H9 (cell line): ENCODE data around the gene HMOX1. TPM values are rescaled to one million over a fixed set of nuclear protein-coding genes. Genes with fewer than 3 reads are reported as not detected.

ENCODE experiments used
- DNase-seq: peaks from one replicate; pipeline ENCODE4 v3.0.0-alpha.2; 2017
- H2AFZ ChIP-seq: one replicate; pipeline ENCODE4 v1.6.1; 2013; ENCODE audit warnings: mild to moderate bottlenecking, low read length, control low read depth, moderate library complexity
- H2AK5ac ChIP-seq: 2 replicates; pipeline ENCODE4 v1.6.1; 2013; ENCODE audit warnings: low read length, control low read depth, mixed read lengths; ENCODE audit not compliant: insufficient read length
- H2BK120ac ChIP-seq: one replicate; pipeline ENCODE4 v1.6.1; 2013; ENCODE audit warnings: low read depth, mild to moderate bottlenecking, low read length, control low read depth, inconsistent platforms; ENCODE audit not compliant: poor library complexity, severe bottlenecking
- H2BK12ac ChIP-seq: 2 replicates; pipeline ENCODE4 v1.6.1; 2013; ENCODE audit warnings: low read length, control low read depth, mixed read lengths, low read depth; ENCODE audit not compliant: insufficient read length
- H2BK15ac ChIP-seq: 2 replicates; pipeline ENCODE4 v1.6.1; 2013; ENCODE audit warnings: low read depth, low read length, control low read depth
- H2BK20ac ChIP-seq: one replicate; pipeline ENCODE4 v1.6.1; 2013; ENCODE audit warnings: low read depth, mild to moderate bottlenecking, low read length, control low read depth, inconsistent platforms; ENCODE audit not compliant: poor library complexity, severe bottlenecking
- H2BK5ac ChIP-seq: 2 replicates; pipeline ENCODE4 v1.6.1; 2013; ENCODE audit warnings: low read length, control low read depth, mixed read lengths; ENCODE audit not compliant: insufficient read length
- H3K14ac ChIP-seq: 2 replicates; pipeline ENCODE4 v1.6.1; 2013; ENCODE audit warnings: low read length, control low read depth; ENCODE audit not compliant: insufficient read depth
- H3K18ac ChIP-seq: 2 replicates; pipeline ENCODE4 v1.6.1; 2013; ENCODE audit warnings: low read depth, mild to moderate bottlenecking, mixed read lengths, low read length, control low read depth; ENCODE audit not compliant: insufficient read length
- H3K23ac ChIP-seq: 2 replicates; pipeline ENCODE4 v1.6.1; 2013; ENCODE audit warnings: low read length, control low read depth, mixed read lengths, low read depth; ENCODE audit not compliant: insufficient read length
- H3K23me2 ChIP-seq: 2 replicates; pipeline ENCODE4 v1.6.1; 2013; ENCODE audit warnings: low read depth, mild to moderate bottlenecking, mixed read lengths, low read length, control low read depth; ENCODE audit not compliant: insufficient read length, poor library complexity, severe bottlenecking
- H3K27ac ChIP-seq: 2 replicates; pipeline ENCODE4 v1.5.1; 2013; ENCODE audit warnings: low read length, control low read depth, mixed read lengths, low read depth; ENCODE audit not compliant: insufficient read length
- H3K27me3 ChIP-seq: 2 replicates; pipeline ENCODE4 v1.6.1; 2013; ENCODE audit warnings: low read length, control low read depth, inconsistent platforms; ENCODE audit not compliant: insufficient read depth
- H3K4ac ChIP-seq: 2 replicates; pipeline ENCODE4 v1.6.1; 2013; ENCODE audit warnings: low read depth, mild to moderate bottlenecking, control low read depth, inconsistent platforms, low read length, moderate library complexity
- H3K4me1 ChIP-seq: 2 replicates; pipeline ENCODE4 v1.6.1; 2013; ENCODE audit warnings: low read length, control low read depth, inconsistent platforms; ENCODE audit not compliant: insufficient read depth
- H3K4me2 ChIP-seq: 2 replicates; pipeline ENCODE4 v1.6.1; 2013; ENCODE audit warnings: low read length, control low read depth, mixed read lengths; ENCODE audit not compliant: insufficient read length, insufficient read depth
- H3K56ac ChIP-seq: 2 replicates; pipeline ENCODE4 v1.6.1; 2013; ENCODE audit warnings: low read depth, mild to moderate bottlenecking, mixed read lengths, low read length, control low read depth; ENCODE audit not compliant: insufficient read length
- H3K79me1 ChIP-seq: 2 replicates; pipeline ENCODE4 v1.6.1; 2013; ENCODE audit warnings: low read depth, mild to moderate bottlenecking, moderate library complexity, low read length, control low read depth, inconsistent platforms; ENCODE audit not compliant: insufficient read depth, poor library complexity, severe bottlenecking
- H3K79me2 ChIP-seq: 2 replicates; pipeline ENCODE4 v1.6.1; 2013; ENCODE audit warnings: low read length, control low read depth, inconsistent platforms; ENCODE audit not compliant: insufficient read depth
- H3K9ac ChIP-seq: 2 replicates; pipeline ENCODE4 v1.6.1; 2013; ENCODE audit warnings: low read length, control low read depth, mixed read lengths; ENCODE audit not compliant: insufficient read length; ENCODE audit errors: extremely low read depth
- H3K9me3 ChIP-seq: one replicate; pipeline ENCODE4 v1.6.1; 2013; ENCODE audit warnings: low read depth, low read length, inconsistent platforms; ENCODE audit not compliant: control insufficient read depth
- H3T11ph ChIP-seq: one replicate; pipeline ENCODE4 v1.6.1; 2013; ENCODE audit warnings: mild to moderate bottlenecking, low read length, control low read depth, inconsistent platforms
- H4K20me1 ChIP-seq: one replicate; pipeline ENCODE4 v1.6.1; 2013; ENCODE audit not compliant: control insufficient read depth, insufficient read length, insufficient read depth
- H4K5ac ChIP-seq: 2 replicates; pipeline ENCODE4 v1.6.1; 2013; ENCODE audit warnings: low read depth, mild to moderate bottlenecking, mixed read lengths, low read length, control low read depth; ENCODE audit not compliant: insufficient read length
- H4K8ac ChIP-seq: replicated peaks from 2 replicates; pipeline ENCODE4 v1.6.1; 2013; ENCODE audit warnings: low read length, control low read depth, mixed read lengths, low read depth; ENCODE audit not compliant: insufficient read length
- H4K91ac ChIP-seq: 2 replicates; pipeline ENCODE4 v1.6.1; 2013; ENCODE audit warnings: low read depth, mild to moderate bottlenecking, moderate library complexity, mixed read lengths, low read length, control low read depth; ENCODE audit not compliant: insufficient read length
- H3K27ac Mint-ChIP-seq, 3 experiments: 2 replicates in 2 of 3; 3 replicates in 1 of 3; pipeline ENCODE4 v1.8.0; 2020 to 2021; ENCODE audit warnings: mixed read lengths in 3 of 3, mild to moderate bottlenecking in 1 of 3, moderate library complexity in 1 of 3
- H3K27me3 Mint-ChIP-seq: 2 replicates; pipeline ENCODE4 v1.8.0; 2021; ENCODE audit warnings: low read depth, mild to moderate bottlenecking, moderate library complexity, mixed read lengths
- H3K36me3 Mint-ChIP-seq, 3 experiments: 2 replicates in 2 of 3; 3 replicates in 1 of 3; pipeline ENCODE4 v1.8.0; 2020 to 2021; ENCODE audit warnings: low read depth in 3 of 3, mixed read lengths in 3 of 3; ENCODE audit not compliant: insufficient read depth in 1 of 3
- H3K4me1 Mint-ChIP-seq, 2 experiments: 2 replicates each; pipeline ENCODE4 v1.8.0; 2020; ENCODE audit warnings: mixed read lengths in 2 of 2
- H3K4me3 Mint-ChIP-seq, 2 experiments: 2 replicates in 1 of 2; 3 replicates in 1 of 2; pipeline ENCODE4 v1.8.0; 2020 to 2021; ENCODE audit warnings: mild to moderate bottlenecking in 2 of 2, mixed read lengths in 2 of 2, moderate library complexity in 1 of 2
- H3K9me3 Mint-ChIP-seq, 2 experiments: 2 replicates in 1 of 2; 3 replicates in 1 of 2; pipeline ENCODE4 v1.8.0; 2020; ENCODE audit warnings: mild to moderate bottlenecking in 2 of 2, mixed read lengths in 2 of 2, moderate library complexity in 1 of 2
- WGBS: extraction: QIAGEN DNeasy Blood & Tissue Kit; methylation state at CpG from one replicate; pipeline ENCODE4 v1.1.7; 2013; ENCODE audit warnings: missing lambda C conversion rate, low lambda C conversion rate, mixed read lengths; ENCODE audit not compliant: insufficient read length; ENCODE audit errors: extremely low coverage; 5-methylcytosine and 5-hydroxymethylcytosine counted together
- total RNA-seq: library from RNA; stranded (reverse); gene quantifications from 2 replicates; pipeline ENCODE4 v1.2.1, GENCODE V29; 2021
- TF ChIP-seq, protein P1 (sequence below): fragments of 200-600 bp; sonication (generic); conservative IDR thresholded peaks from 3 replicates; pipeline ENCODE4 v1.8.0; 2021; ENCODE audit warnings: antibody characterized with exemption, mild to moderate bottlenecking

HMOX1 gene
- total RNA-seq, 1 experiment from 2014 or later = 22.7 TPM

DNA sequence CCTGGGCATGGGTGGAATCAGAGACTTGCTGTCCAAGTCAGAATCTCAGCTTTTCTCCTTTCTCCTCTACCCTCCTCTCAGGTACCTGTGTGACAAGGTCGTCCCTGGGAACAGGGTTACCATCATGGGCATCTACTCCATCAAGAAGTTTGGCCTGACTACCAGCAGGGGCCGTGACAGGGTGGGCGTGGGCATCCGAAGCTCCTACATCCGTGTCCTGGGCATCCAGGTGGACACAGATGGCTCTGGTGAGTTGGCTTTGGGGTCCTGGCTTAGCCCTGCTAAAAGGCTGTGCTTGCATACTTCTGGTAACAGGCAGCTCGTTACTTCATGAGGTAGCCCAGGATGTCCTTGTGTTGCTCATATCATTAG lies 29.8 kb downstream of the HMOX1 start:
- Histone ChIP-seq H2AFZ (no peak overlapping the region), H3K4me1 (no peaks in the 10 kb centered on the region), H3K9me3 (no peaks in the 10 kb centered on the region), H3K23ac (no peak overlapping the region), H3K23me2 (no peaks in the 10 kb centered on the region), H3K4me2 (no peak overlapping the region), H3K79me2 (no peaks in the 10 kb centered on the region), H4K5ac (no peak overlapping the region), H2BK5ac (no peak overlapping the region), H4K8ac (no peak overlapping the region), H2BK20ac (no peak overlapping the region), H3T11ph (no peak overlapping the region), H3K18ac (no peak overlapping the region), H2AK5ac (no peak overlapping the region), H3K27me3 (no peaks in the 10 kb centered on the region), H2BK120ac (no peak overlapping the region), H3K9ac (no peak overlapping the region), H3K56ac (no peak overlapping the region), H2BK12ac (no peak overlapping the region), H3K4ac (no peak overlapping the region), H3K27ac (no peak overlapping the region), H4K91ac (no peak overlapping the region), H3K79me1 (no peaks in the 10 kb centered on the region), H4K20me1 (no peaks in the 10 kb centered on the region), H3K14ac (no peak overlapping the region), H2BK15ac (no peak overlapping the region)
- WGBS = no CpG with 5 or more reads among the region's 6 CpGs
- H3K27me3 Mint-ChIP-seq = no peaks in the 10 kb centered on the region
- no peak overlapping the region for H3K27ac Mint-ChIP-seq
- no peaks in the 10 kb centered on the region for H3K9me3 Mint-ChIP-seq
- H3K4me1 Mint-ChIP-seq = no peaks in the 10 kb centered on the region
- TF ChIP-seq, protein P1, sequence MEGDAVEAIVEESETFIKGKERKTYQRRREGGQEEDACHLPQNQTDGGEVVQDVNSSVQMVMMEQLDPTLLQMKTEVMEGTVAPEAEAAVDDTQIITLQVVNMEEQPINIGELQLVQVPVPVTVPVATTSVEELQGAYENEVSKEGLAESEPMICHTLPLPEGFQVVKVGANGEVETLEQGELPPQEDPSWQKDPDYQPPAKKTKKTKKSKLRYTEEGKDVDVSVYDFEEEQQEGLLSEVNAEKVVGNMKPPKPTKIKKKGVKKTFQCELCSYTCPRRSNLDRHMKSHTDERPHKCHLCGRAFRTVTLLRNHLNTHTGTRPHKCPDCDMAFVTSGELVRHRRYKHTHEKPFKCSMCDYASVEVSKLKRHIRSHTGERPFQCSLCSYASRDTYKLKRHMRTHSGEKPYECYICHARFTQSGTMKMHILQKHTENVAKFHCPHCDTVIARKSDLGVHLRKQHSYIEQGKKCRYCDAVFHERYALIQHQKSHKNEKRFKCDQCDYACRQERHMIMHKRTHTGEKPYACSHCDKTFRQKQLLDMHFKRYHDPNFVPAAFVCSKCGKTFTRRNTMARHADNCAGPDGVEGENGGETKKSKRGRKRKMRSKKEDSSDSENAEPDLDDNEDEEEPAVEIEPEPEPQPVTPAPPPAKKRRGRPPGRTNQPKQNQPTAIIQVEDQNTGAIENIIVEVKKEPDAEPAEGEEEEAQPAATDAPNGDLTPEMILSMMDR = no peak
- no peak overlapping the region for H3K4me3 Mint-ChIP-seq
- peaks cover 79 to 96% (median 93%) of the 10 kb centered on the region in 3 experiments for H3K36me3 Mint-ChIP-seq
- DNase-seq = no peak
